ENCODE measurements around the gene ACTRT2.

GRCh38 chr1:3038571-3039181 is 17.4 kb downstream of the ACTRT2 start:
- no peak for TF ChIP-seq CTCF (conservative IDR thresholded peaks at IDR 0.05; ENCODE audit: low read depth, low read length)
- TF ChIP-seq EZH2phosphoT487 (IDR thresholded peaks at IDR 0.05; ENCODE audit: borderline replicate concordance, low read length): no peak
- TF ChIP-seq EZH2 (IDR thresholded peaks at IDR 0.05; ENCODE audit: low read length, unreplicated experiment): no peak

All from PC-3 (cell line).